Measurements from ENCODE around the gene DCAF8.

DCAF8 gene

DNA sequence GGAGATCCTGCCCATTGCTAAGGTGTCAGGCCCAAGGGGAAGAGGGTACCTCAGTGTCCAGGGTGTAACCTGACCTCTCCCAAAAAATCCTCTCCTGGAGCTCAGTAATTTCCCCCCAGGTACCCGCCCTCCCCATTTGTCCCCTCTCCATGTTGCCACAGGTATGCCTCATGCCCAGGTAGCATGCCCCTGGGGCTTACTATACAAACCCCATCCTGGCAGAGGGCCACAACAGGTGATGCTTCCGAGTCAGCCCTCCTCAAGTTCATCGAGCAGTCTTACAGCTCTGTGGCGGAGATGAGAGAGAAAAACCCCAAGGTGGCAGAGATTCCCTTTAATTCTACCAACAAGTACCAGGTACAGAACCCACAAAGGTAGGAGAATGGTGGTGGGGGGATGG lies 95.3 kb downstream of the DCAF8 start:
- no peak for DNase-seq

DNA sequence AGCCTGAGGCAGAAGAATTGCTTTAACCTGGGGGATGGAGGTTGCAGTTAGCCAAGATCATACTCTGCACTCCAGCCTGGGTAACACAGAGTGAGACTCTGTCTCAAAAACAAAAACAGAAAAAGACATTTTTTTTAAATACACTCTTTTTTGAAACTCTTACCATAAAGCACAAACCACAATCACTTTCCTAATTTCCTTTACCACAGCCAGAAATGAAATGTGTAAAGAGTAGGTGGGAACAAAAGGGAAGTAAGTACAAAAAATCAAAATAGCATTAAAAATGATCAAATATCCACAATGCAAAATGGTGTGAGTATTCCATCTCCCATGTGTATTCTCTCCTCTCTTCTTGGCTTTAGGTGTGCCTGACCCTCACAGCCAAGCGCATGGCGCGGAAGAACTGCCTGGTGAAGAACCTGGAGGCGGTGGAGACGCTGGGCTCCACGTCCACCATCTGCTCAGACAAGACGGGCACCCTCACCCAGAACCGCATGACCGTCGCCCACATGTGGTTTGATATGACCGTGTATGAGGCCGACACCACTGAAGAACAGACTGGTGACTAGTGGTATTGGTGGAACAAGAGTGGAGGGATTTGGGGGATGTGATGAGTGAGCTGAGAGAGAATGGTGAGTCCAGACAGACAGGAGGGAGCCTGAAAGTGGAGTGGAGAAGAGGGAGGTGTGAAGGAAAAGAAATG lies 96.0 kb downstream of the DCAF8 start:
- DNase-seq = no peak
